Loucy (cell line): ENCODE results near the gene MICU1.
"Not testable (repeated sequence)": the region's sequence is repeated elsewhere in the genome, so short reads cannot be mapped to it uniquely, and the experiment has no call there.

Experiments used
- H2AFZ ChIP-seq: fragments of 200-600 bp; sonication (generic); 2 replicates; pipeline ENCODE4 v1.6.0; 2016; ENCODE audit warnings: antibody characterized with exemption, mild to moderate bottlenecking, low read length, moderate library complexity
- H3F3A ChIP-seq: fragments of 200-600 bp; 2 replicates; pipeline ENCODE4 v1.6.0; 2016; ENCODE audit warnings: antibody characterized with exemption, low read depth, mild to moderate bottlenecking
- H3K27me3 ChIP-seq: fragments of 200-600 bp; sonication (generic); 2 replicates; pipeline ENCODE4 v1.6.1; 2014; ENCODE audit warnings: low read length, mild to moderate bottlenecking; ENCODE audit not compliant: insufficient read depth, poor library complexity, severe bottlenecking
- H3K36me3 ChIP-seq: fragments of 200-600 bp; sonication (generic); 2 replicates; pipeline ENCODE4 v1.6.1; 2016; ENCODE audit warnings: low read length; ENCODE audit not compliant: insufficient read depth
- H3K4me1 ChIP-seq: fragments of 200-600 bp; sonication (generic); 2 replicates; pipeline ENCODE4 v1.5.1; 2014; ENCODE audit warnings: low read length, mild to moderate bottlenecking; ENCODE audit not compliant: insufficient read depth, poor library complexity, severe bottlenecking
- H3K4me2 ChIP-seq: fragments of 200-600 bp; sonication (generic); 2 replicates; pipeline ENCODE4 v1.6.0; 2014; ENCODE audit warnings: antibody characterized with exemption, low read length, low read depth, mild to moderate bottlenecking; ENCODE audit not compliant: poor library complexity, severe bottlenecking
- H3K4me3 ChIP-seq: fragments of 200-600 bp; sonication (generic); 2 replicates; pipeline ENCODE4 v1.5.1; 2014; ENCODE audit warnings: low read length, mild to moderate bottlenecking, mixed read lengths; ENCODE audit not compliant: poor library complexity, severe bottlenecking
- H3K79me2 ChIP-seq: fragments of 200-600 bp; sonication (generic); 2 replicates; pipeline ENCODE4 v1.6.1; 2014; ENCODE audit warnings: low read length; ENCODE audit not compliant: insufficient read depth
- H3K9ac ChIP-seq: fragments of 200-600 bp; sonication (generic); 2 replicates; pipeline ENCODE4 v1.6.0; 2014; ENCODE audit warnings: mild to moderate bottlenecking, low read depth, low read length, moderate library complexity; ENCODE audit not compliant: poor library complexity, severe bottlenecking
- H3K9me2 ChIP-seq: fragments of 200-600 bp; sonication (generic); replicated peaks from 2 replicates; pipeline ENCODE4 v1.6.1; 2016; ENCODE audit warnings: low read depth, low read length, mixed read lengths
- H3K9me3 ChIP-seq: fragments of 200-600 bp; sonication (generic); 2 replicates; pipeline ENCODE4 v1.6.1; 2014; ENCODE audit warnings: mild to moderate bottlenecking, antibody characterized with exemption, low read length, low read depth; ENCODE audit not compliant: insufficient read depth
- H4K20me1 ChIP-seq: fragments of 200-600 bp; sonication (generic); 2 replicates; pipeline ENCODE4 v1.6.0; 2014; ENCODE audit warnings: antibody characterized with exemption, low read length, mild to moderate bottlenecking; ENCODE audit not compliant: insufficient read depth, poor library complexity, severe bottlenecking
- CTCF ChIP-seq: fragments of 200-600 bp; sonication (generic); conservative IDR thresholded peaks from 2 replicates; pipeline ENCODE4 v1.5.1; 2014; ENCODE audit warnings: mild to moderate bottlenecking, antibody characterized with exemption, low read length
- EZH2phosphoT487 ChIP-seq: fragments of 200-600 bp; IDR thresholded peaks from 2 replicates; pipeline ENCODE4 v1.6.1; 2018; ENCODE audit warnings: antibody characterized with exemption, mild to moderate bottlenecking, moderate library complexity, borderline replicate concordance

The MICU1 gene

GRCh38 chr10:72409167-72409566 is 216.7 kb downstream of the MICU1 start:
- TF ChIP-seq CTCF (no peak), EZH2phosphoT487 (no peak)
- Histone ChIP-seq H3K4me1 (no peaks in the 10 kb centered on the region), H3K27me3 (no peaks in the 10 kb centered on the region), H3K9me3 (peaks cover 4% of the 10 kb centered on the region; the same call in 1 of the 2 replicates), H3K79me2 (no peaks in the 10 kb centered on the region), H4K20me1 (no peaks in the 10 kb centered on the region), H3K9me2 (no peaks in the 10 kb centered on the region), H3K36me3 (no peaks in the 10 kb centered on the region; the same call in 1 of the 2 replicates), H2AFZ (no peak overlapping the region), H3F3A (no peaks in the 10 kb centered on the region), H3K9ac (no peak overlapping the region), H3K4me3 (no peak overlapping the region), H3K4me2 (no peak overlapping the region)

GRCh38 chr10:72407927-72408600 is 217.8 kb downstream of the MICU1 start:
- H3K4me3 ChIP-seq, result no peak overlapping the region
- no peak overlapping the region for H3K9ac ChIP-seq
- H3K9me3 ChIP-seq, result no peaks in the 10 kb centered on the region
- H3K27me3 ChIP-seq, result no peaks in the 10 kb centered on the region
- H3K4me2 ChIP-seq, result no peak overlapping the region
- no peaks in the 10 kb centered on the region for H3F3A ChIP-seq
- no peaks in the 10 kb centered on the region; the same call in 1 of the 2 replicates for H3K36me3 ChIP-seq
- no peak for TF ChIP-seq EZH2phosphoT487
- no peak for TF ChIP-seq CTCF
- no peaks in the 10 kb centered on the region for H3K4me1 ChIP-seq
- no peaks in the 10 kb centered on the region for H3K9me2 ChIP-seq
- no peak overlapping the region for H2AFZ ChIP-seq
- H4K20me1 ChIP-seq, result no peaks in the 10 kb centered on the region
- no peaks in the 10 kb centered on the region for H3K79me2 ChIP-seq

- H4K20me1 ChIP-seq, result no peaks in the 10 kb centered on the region
Measured at GRCh38 chr10:72407471-72407870, 218.4 kb downstream of the MICU1 start.

GRCh38 chr10:72395581-72395980 is 230.3 kb downstream of the MICU1 start:
- not testable (repeated sequence) for H3K27me3 ChIP-seq, H3K4me2 ChIP-seq, H3K9ac ChIP-seq, H4K20me1 ChIP-seq, H3K79me2 ChIP-seq, H3K9me3 ChIP-seq, H3F3A ChIP-seq, H2AFZ ChIP-seq, H3K9me2 ChIP-seq, H3K36me3 ChIP-seq, H3K4me1 ChIP-seq, H3K4me3 ChIP-seq

More at GRCh38 chr10:72407471-72407870, 218.4 kb downstream of the MICU1 start:
- Histone ChIP-seq H3K9me2 (no peaks in the 10 kb centered on the region), H3K79me2 (no peaks in the 10 kb centered on the region), H3K9me3 (no peaks in the 10 kb centered on the region), H3K4me1 (no peaks in the 10 kb centered on the region), H3K9ac (no peak overlapping the region), H3K4me3 (no peak overlapping the region), H2AFZ (no peak overlapping the region), H3K4me2 (no peak overlapping the region), H3K36me3 (no peaks in the 10 kb centered on the region; the same call in 1 of the 2 replicates), H3K27me3 (no peaks in the 10 kb centered on the region), H3F3A (no peaks in the 10 kb centered on the region)
- TF ChIP-seq CTCF (no peak), EZH2phosphoT487 (no peak)
